ENCODE data around the gene CCDC183. TPM values are rescaled to one million over a fixed set of nuclear protein-coding genes. Genes with fewer than 3 reads are reported as not detected.

The CCDC183 gene
- total RNA-seq, 4 donors from 2014 or later = 2.0 TPM; not detected in 2

GRCh38 chr9:136757328-136757727 is 38.8 kb upstream of the CCDC183 start:
- no peaks in the 10 kb centered on the region for H3K4me1 ChIP-seq
- TF ChIP-seq CTCF (IDR thresholded peaks at IDR 0.05) (no peak), POLR2A (IDR thresholded peaks at IDR 0.05) (no peak)
- intact Hi-C loops (cut with DNase I; ENCODE audit: low total_unique reads) = no loop called here
- DNase-seq = no peak
- no peaks in the 10 kb centered on the region for H3K36me3 ChIP-seq
- no peaks in the 10 kb centered on the region for H3K9me3 ChIP-seq
- no peak overlapping the region for H3K4me3 ChIP-seq
- no peaks in the 10 kb centered on the region for H3K27me3 ChIP-seq
- no peak overlapping the region for H3K27ac ChIP-seq

- DNase-seq = no peak
- Histone ChIP-seq H3K4me3 (no peak overlapping the region), H3K4me1 (no peaks in the 10 kb centered on the region), H3K9me3 (no peaks in the 10 kb centered on the region), H3K27ac (no peak overlapping the region), H3K27me3 (no peaks in the 10 kb centered on the region), H3K36me3 (no peaks in the 10 kb centered on the region)
- intact Hi-C loops (cut with DNase I; ENCODE audit: low total_unique reads) = no loop called here
- TF ChIP-seq CTCF (IDR thresholded peaks at IDR 0.05) (no peak), POLR2A (IDR thresholded peaks at IDR 0.05) (no peak)
Observed at GRCh38 chr9:136757751-136758140, 38.4 kb upstream of the CCDC183 start.

GRCh38 chr9:136759001-136759400 is 37.1 kb upstream of the CCDC183 start:
- H3K36me3 ChIP-seq = no peaks in the 10 kb centered on the region
- no peaks in the 10 kb centered on the region for H3K9me3 ChIP-seq
- DNase-seq = no peak
- no peaks in the 10 kb centered on the region for H3K4me1 ChIP-seq
- no peak overlapping the region for H3K4me3 ChIP-seq
- no peaks in the 10 kb centered on the region for H3K27me3 ChIP-seq
- TF ChIP-seq CTCF (IDR thresholded peaks at IDR 0.05) (no peak), POLR2A (IDR thresholded peaks at IDR 0.05) (no peak)
- no peak overlapping the region for H3K27ac ChIP-seq
- intact Hi-C loops (cut with DNase I; ENCODE audit: low total_unique reads) = no loop called here

GRCh38 chr9:136759436-136760325 is 36.5 kb upstream of the CCDC183 start:
- no peaks in the 10 kb centered on the region for H3K4me1 ChIP-seq
- H3K9me3 ChIP-seq = no peaks in the 10 kb centered on the region
- DNase-seq = no peak
- no peak overlapping the region for H3K4me3 ChIP-seq
- no peaks in the 10 kb centered on the region for H3K27me3 ChIP-seq
- H3K27ac ChIP-seq = no peak overlapping the region
- H3K36me3 ChIP-seq = no peaks in the 10 kb centered on the region
- intact Hi-C loops (cut with DNase I; ENCODE audit: low total_unique reads) = no loop called here
- no peak for TF ChIP-seq CTCF (IDR thresholded peaks at IDR 0.05)
- no peak for TF ChIP-seq POLR2A (IDR thresholded peaks at IDR 0.05)

GRCh38 chr9:136760424-136760823 is 35.7 kb upstream of the CCDC183 start:
- Histone ChIP-seq H3K9me3 (no peaks in the 10 kb centered on the region), H3K36me3 (no peaks in the 10 kb centered on the region), H3K4me1 (no peaks in the 10 kb centered on the region), H3K27ac (no peak overlapping the region), H3K4me3 (no peak overlapping the region), H3K27me3 (no peaks in the 10 kb centered on the region)
- DNase-seq = no peak
- intact Hi-C loops (cut with DNase I; ENCODE audit: low total_unique reads) = no loop called here
- TF ChIP-seq CTCF (IDR thresholded peaks at IDR 0.05) (no peak), POLR2A (IDR thresholded peaks at IDR 0.05) (no peak)

All from uterus (tissue), 4 donors.